Astrocyte of the cerebellum (primary cell): ENCODE results near the gene S100A3.

Source experiments
- DNase-seq: peaks from one replicate; pipeline ENCODE4 v3.0.0-alpha.2; 2011; ENCODE audit warnings: low read depth
- H3K4me3 ChIP-seq: 2 replicates; pipeline ENCODE4 v1.5.1; 2011; ENCODE audit warnings: mild to moderate bottlenecking, low read depth, low read length, moderate library complexity
- CTCF ChIP-seq: IDR thresholded peaks from 2 replicates; pipeline ENCODE4 v1.5.1; 2012; ENCODE audit warnings: low read length, low read depth, moderate library complexity, mild to moderate bottlenecking; ENCODE audit errors: missing control alignments
- in situ Hi-C: cut with HindIII; loops from 2 replicates; pipeline ENCODE4 v1.10.0; 2017; ENCODE audit warnings: low sequenced_read_pairs

The S100A3 gene

GRCh38 chr1:153569465-153569864 lies 20.4 kb upstream of the S100A3 start:
- no peak for TF ChIP-seq CTCF
- in situ Hi-C loops, result no loop called here
- no peak for DNase-seq
- H3K4me3 ChIP-seq, result no peak overlapping the region

GRCh38 chr1:153568367-153569099 lies 19.5 kb upstream of the S100A3 start:
- peak; percentile 98 for TF ChIP-seq CTCF
- DNase-seq, result peak; percentile 73
- in situ Hi-C loops, result no loop called here
- H3K4me3 ChIP-seq, result no peak overlapping the region

GRCh38 chr1:153567621-153568366 lies 18.7 kb upstream of the S100A3 start:
- TF ChIP-seq CTCF, result no peak
- H3K4me3 ChIP-seq, result no peak overlapping the region
- in situ Hi-C loops, result no loop called here
- DNase-seq, result no peak

GRCh38 chr1:153566414-153567371 lies 17.6 kb upstream of the S100A3 start:
- no peak overlapping the region for H3K4me3 ChIP-seq
- peak; percentile 91 for DNase-seq
- in situ Hi-C loops, result no loop called here
- no peak for TF ChIP-seq CTCF

- no peak for TF ChIP-seq CTCF
- H3K4me3 ChIP-seq, result no peak within 1 kb of the TSS
- DNase-seq, result peak; percentile 87
- in situ Hi-C loops, result no loop called here
Measured at GRCh38 chr1:153565529-153566374, 16.7 kb upstream of the S100A3 start, which contains the start of gene S100A2. Gene S100A2 (minus strand): TSS chr1:153565844. CDS start chr1:153563877, 1,967 bp downstream.
